NK-92 (cell line): Measurements from ENCODE around the gene SMCO1.
"Not testable (repeated sequence)": the region's sequence is repeated elsewhere in the genome, so short reads cannot be mapped to it uniquely, and the experiment has no call there.

Source experiments
- DNase-seq: peaks from one replicate; lab custom pipeline; 2025; ENCODE audit not compliant: unreplicated experiment; lab: John Stamatoyannopoulos, UW

The SMCO1 gene

DNA sequence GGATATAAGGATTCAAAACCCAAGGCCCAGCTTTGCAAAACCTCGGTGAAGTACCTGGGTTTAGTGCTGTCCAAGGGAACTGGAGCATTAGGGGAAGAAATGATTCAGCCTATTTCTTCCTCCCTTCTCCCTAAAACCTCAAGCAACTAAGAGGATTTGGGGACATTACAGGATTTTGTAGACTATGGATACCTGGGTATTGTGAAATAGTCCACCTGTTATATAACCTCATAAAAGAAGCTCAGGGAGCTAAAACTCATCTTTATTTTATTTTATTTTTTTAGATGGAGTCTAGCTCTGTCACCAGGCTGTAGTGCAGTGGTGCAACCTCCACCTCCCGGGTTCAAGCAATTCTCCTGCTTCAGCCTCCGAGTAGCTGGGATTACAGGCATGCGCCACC lies 8.7 kb upstream of the SMCO1 start:
- no peak for DNase-seq

DNA sequence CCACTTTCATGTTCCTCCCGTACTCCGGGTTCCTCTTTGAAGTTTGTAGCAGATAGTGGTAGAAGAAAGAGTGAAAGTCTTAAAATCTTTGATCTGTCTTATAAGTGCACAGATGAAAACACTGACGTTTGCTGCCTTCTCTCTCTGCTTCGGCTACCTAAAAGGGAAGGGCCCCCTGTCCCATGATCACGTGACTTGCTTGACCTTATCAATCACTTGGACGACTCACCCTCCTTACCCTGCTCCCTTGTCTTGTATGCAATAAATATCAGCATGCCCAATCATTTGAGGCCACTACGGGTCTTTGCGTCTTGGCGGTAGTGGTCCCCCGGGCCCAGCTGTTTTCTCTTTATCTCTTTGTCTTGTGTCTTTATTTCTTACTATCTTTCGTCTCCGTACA lies 6.1 kb upstream of the SMCO1 start:
- DNase-seq = not testable (repeated sequence)

DNA sequence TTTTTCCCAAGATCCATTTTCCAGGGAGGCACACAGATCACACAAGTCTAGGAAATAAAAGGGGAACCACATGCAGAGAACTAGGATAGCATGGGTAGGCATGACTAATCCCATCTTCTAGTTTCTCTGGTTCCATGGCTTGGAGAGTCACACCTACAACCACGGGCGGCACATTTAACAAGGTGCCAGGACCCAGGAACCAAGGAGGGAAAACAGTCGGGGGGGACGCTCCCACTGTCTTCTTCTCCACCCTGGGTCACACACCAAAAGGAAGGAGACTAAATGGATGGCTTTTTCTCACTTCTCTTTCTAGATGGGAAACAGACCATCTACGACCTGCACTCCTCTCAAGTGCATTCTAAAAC lies 4.6 kb upstream of the SMCO1 start:
- DNase-seq = no peak

DNA sequence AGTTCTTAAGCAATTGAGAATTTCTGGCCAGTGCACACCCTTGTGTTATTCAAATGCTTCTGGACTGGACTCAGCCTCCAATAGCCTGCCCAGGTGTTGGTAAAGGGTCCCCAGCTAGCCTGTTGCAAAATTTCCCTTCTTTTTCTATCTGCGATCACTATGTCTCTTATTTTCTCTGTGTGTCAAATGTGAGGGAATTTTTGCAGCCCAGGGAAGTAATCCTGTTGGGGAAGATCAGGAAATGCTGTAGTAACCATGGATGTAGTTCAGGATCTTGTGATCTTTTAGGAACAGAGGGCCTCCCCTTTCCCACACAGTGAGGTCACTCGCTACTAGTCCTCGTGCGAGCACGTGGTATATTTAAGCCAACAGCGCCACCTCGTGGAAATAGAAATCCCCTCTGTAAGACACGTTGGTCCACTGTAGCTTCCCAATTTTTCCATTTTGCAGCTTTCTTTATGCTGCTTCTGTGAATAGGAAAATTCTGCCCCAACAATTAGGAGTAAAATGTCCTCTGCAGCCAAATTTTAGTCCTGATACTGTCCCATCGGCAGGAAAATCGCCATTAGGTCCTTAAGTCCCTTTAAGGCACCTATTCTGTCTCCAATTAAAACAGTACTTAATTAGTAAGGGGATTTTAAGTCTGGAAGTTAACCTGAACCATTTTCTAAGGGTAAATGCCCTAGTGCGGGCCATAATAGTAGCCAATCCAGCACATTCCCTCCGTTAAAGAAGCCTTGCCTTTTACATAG lies 4.0 kb upstream of the SMCO1 start:
- peak; percentile 38 for DNase-seq

DNA sequence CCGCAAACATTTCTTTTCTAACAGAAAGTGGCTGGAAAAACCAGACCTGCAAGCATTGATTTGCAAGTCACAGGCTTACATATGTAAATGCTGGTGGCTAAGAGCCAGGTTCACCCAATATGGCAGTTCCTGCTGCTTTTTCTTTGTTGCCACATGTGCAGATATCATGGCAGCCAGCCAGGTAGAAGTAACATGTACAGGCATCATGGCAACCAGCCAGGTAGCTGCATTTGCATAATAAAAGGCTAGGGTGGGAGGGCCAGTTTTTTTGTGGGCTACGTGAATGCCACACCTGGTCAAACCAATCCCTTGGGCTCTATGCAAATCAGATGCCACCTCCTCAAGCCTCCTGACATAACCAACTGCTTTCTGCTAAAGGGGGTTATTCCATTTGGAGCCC lies 2.8 kb upstream of the SMCO1 start:
- no peak for DNase-seq

DNA sequence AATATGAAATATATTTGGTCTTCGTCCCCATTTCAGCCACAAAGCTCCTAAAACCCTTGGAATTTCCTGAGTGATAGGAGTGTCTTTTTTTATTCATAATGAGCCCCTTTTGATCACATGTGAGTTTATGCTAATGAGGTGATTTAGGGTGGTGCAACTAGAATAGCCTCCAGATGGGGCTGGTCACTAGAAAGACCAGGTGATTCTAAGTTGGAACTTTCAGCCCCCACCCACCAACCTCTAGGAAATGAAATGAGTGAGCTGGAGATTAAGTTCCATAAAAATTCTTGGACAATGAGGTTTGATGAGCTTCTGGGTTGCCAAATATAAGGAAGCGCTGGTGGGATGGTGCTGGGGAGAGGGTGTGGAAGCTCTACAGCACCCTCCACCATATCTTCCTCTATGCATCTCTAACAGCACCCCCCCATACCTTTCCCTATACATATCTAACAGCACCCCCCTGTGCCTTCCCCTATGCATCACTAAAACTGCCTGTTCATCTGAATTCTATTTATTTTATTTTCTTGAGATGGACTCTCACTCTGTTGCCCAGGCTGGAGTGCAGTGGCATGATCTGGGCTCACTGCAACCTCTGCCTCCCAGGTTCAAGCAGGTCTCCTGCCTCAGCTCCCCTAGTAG lies 2.1 kb upstream of the SMCO1 start:
- no peak for DNase-seq

DNA sequence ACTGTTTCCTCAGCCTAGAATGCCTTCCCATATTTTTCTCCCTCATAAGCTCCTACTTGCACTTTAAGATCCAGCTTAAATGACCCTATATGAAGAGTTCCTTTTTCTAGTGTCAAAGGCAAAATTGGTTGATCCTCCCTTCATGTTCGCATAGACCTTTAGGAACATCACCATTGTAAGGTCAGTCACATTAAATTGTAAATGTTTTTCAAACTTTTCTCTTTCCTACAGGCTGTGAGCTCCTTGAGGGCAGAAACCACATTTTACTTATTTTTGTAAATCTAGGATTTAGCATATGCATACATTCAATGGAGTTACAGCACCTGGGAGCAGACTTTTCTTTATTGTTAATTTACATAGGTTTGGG lies 813 bp downstream of the SMCO1 start:
- DNase-seq = no peak

DNA sequence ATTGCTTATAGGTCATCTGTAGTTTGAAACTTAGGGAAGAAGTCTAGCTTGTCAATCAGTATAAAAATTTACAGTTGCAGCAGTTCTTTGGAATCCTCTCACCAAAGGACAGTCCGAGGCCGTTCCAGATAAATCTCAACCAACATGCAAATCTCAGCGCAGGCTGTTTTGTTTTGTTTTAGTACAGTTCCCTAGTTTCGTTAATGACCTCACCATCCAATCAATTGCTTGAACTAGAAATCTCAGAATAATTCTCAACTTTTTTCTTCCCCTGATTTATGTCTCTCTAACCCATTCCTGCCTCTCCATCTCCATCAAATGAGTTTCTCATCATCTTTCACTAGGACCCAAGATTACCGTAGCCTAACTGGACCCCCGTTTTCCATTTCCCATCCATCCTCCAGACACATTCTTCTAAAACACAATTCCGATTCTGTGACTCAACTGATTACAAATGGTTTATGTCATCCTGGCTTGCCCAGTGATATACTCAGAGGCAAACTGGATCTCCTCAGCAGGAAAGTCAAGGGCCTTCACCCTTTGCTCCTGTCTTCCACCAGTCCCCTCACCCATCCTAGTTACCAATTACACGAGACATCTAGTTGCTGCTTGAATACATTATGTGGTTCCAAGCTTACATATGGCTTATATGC lies 1.3 kb downstream of the SMCO1 start:
- DNase-seq = no peak

DNA sequence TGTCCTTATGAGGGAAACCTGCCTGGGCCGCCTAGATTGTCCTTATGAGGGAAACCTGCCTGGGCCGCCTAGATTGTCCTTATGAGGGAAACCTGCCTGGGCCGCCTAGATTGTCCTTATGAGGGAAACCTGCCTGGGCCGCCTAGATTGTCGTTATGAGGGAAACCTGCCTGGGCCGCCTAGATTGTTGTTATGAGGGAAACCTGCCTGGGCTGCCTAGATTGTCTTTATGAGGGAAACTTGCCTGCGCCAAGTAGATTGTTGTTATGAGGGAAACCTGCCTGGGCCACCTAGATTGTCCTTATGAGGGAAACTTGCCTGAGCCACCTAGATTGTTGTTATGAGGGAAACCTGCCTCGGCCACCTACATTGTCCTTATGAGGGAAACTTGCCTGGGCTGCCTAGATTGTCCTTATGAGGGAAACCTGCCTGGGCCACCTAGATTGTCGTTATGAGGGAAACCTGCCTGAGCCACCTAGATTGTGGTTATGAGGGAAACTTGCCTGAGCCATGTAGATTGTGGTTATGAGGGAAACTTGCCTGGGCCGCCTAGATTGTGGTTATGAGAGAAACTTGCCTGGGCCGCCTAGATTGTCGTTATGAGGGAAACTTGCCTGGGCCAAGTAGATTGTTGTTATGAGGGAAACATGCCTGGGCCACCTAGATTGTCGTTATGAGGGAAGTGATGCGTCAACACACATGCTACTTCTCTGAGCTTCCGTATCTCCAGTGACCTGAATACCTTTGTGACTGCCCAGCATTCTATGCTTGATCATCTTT lies 3.3 kb downstream of the SMCO1 start:
- not testable (repeated sequence) for DNase-seq

DNA sequence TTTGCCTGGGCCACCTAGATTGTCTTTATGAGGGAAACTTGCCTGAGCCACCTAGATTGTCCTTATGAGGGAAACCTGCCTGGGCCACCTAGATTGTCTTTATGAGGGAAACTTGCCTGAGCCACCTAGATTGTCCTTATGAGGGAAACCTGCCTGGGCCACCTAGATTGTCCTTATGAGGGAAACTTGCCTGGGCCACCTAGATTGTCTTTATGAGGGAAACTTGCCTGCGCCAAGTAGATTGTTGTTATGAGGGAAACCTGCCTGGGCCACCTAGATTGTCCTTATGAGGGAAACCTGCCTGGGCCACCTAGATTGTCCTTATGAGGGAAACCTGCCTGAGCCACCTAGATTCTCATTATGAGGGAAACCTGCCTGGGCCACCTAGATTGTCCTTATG lies 4.0 kb downstream of the SMCO1 start:
- not testable (repeated sequence) for DNase-seq

DNA sequence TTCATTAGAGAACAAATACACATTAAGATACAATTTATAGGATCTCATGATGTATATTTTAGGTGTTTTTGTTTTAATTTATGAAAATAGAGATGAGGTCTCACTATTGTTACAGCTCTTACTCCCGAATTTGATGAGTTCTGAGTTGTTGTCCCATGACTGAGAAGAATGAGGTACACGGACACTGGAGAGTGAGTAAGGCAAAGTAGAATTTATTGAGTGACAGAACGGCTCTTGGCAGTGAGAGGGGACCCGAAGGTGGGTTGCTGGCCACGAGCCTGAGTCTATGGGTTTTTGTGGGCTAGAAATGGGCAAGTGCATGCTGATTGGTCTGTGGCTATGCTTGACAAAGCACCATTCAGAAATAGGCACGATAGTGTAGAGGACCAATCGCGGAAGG lies 8.5 kb downstream of the SMCO1 start:
- DNase-seq = no peak

DNA sequence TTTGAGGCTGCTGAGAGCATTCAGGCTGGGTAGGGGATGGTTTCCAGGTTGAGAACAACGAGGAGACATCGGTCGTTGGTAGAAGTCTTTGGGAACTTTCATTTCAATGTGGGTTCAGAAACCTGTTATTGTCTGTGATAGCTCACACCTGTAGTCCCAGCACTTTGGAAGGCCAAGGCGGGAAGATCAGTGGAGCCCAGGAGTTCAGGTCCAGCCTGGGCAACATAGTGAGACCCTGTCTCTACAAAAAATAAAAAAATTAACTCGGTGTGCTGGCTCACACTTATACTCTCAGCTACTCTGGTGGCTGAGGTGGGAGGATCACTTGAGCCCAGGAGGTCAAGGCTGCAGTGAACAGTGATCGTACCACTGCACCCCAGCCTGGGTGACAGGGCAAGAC lies 10.6 kb downstream of the SMCO1 start:
- DNase-seq = no peak

DNA sequence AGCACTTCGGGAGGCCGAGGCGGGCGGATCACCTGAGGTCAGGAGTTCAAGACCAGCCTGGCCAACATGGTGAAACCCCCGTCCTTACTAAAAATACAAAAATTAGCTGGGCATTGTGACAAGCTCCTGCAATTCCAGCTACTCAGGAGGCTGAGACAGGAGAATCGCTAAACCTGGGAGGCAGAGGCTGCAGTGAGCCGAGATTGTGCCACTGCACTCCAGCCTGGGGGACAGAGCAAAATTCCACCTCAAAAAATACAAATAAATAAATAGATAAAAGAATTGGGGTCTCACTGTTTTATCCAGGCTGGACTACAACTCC lies 11.1 kb downstream of the SMCO1 start:
- DNase-seq = not testable (repeated sequence)

DNA sequence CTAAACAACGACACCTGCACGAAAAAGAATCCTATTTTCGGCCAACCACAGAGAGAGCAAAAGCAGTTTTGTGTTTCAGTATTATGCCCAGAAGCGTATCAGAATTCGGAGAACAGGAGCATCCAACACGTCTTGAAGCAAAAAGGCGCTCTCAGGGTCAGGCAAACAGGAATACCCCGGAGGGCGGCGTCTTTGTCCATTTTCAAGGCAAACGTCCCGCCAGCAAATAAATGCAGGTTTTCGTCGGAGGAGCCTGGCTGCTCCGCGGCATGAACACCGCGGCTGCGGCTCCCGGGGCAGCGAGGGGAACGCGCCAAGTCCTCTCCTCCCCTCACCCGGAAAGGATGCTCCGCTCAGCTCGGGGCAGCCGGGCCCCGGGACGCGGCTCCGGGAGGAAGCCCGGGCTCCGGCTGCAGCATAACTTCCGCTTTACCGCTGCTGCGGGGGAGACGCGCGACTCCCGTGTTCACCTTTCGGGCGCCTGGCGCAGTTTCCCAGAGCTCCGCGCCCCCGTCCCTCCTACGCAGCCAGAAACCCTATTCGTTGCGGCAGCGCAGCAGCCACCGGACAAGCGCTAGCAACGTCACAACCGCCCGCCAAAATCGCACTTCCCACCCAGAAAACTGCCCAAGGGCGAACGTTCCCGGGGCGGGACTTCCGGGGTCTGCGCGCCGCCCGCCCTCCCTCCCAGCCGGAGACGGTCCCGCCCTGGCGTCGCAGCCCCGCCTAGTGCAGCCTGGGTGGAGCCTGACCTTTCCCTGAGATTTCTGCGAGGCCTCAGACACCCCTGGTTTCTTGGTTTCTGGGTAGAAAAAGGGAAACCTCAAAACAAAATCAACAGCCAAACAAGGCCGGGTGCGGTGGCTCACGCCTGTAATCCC lies 11.7 kb downstream of the SMCO1 start, which contains the start of gene RNF168:
RNF168 (minus strand) TSS at position 573 of the 881 bp plus-strand sequence. CDS start 595 bp downstream, outside the sequence.
- DNase-seq = peak; percentile 54

DNA sequence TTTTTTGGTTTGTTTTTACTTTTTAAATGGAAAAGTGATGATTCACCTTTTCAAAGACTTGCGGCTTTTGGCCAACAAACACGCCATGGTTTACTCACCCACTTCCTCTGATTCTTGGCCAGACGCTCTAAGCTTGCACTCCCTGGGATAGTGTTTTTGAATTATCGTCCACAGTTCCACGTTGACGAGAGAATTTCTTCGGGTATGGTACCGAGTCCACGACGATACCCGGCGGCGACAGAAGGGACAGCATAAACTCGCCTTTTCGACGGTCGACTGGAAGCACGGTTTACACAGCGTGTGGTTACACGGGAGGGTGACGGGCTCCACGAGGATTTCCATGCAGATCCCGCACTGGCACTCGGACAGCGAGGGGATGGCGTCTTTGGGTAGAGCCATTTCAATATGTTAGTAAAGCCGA lies 12.4 kb downstream of the SMCO1 start:
- DNase-seq = no peak

DNA sequence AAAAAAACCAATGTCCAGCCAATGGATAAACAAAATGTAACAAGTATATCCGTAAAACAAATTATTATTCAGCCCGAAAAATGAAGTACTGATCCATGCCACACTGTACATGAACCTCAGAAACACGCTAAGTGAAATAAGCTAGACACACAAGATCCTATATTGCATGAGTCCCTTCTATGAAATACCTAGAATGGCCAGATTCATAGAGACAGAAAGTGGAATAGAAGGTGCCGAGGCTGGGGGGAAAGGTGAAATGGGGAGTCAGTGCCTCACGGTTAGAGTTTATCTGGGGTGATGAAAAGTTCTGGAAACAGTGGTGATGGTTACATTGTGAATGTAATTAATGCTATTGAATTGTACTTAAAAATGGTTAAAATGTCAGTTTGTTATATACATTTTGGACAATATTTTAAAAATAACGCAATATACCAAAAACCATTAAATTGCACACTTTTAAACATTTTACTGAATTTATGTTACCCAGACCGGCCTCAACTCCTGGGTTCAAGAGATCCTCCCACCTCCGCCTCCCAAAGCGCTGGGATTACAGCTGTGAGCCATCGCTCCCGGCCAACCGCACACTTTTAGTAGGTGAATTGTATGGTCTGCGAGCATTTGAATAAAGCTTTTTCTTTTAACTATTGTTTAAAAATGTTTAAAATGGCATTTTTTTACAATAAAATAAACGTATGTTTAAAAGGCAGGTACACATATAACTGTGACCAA lies 13.7 kb downstream of the SMCO1 start:
- DNase-seq = no peak

DNA sequence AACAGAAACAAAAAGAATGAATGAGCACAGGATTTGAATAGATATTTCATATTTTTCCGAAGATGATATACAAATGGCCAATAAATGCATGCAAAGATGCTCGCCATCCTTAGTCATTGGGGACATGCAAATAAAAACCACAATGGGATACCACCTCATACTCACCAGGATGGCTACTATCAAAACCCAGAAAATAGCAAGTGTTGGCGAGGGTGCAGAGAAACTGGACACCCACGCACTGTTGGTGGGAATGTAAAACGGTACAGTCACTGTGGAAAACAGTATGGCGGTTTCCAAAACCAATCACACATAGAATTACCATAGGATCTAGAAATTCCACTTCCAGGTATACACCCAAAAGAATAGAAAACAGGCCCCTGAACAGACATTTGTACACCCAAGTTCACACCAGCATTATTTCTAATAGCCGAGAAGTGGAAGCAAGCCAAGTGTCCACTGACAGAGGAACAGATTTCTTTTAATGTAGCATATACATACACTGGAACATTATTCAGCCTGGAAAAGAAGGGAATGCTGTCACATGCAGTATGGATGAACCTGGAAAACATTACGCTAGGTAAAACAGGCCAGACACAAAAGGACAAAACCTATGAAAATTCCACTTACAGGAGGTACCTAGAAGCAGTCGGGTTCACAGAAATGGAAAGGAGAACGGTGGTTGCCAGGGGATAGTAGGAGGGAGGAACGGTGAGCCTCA lies 15.2 kb downstream of the SMCO1 start:
- DNase-seq = no peak

DNA sequence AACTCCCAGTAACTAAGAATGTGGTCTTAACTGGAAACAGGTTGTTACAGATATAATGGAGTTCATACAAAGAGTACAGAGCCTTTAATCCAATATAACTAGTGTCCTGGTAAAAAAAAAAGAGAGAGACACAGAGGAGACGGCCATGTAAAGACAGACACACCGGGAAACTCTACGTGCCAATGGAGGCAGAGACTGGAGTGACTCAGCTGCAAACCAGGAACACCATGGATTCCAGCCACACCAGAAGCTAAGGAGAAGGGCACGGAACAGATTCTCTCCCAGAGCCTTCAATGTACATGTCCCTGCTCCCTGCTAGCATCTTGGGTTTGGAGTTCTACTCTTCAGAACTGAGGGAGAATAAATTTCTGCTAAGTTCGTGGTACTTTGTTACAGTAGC lies 16.1 kb downstream of the SMCO1 start:
- no peak for DNase-seq

DNA sequence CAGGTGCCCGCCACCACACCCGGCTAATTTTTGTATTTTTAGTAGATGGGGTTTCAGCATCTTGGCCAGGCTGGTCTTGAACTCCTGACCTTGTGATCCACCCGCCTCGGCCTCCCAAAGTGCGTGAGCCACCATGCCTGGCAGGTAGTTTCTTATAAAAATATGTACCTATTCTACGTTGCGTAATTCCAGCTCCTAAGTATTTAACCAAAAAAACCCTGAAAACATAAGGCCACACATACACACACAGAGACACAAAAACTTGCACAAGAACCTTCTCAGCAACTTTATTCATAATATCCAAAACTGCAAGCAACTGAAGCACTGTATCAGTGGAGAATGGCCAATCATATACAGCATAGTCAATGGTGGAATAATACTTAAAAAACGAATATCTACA lies 16.8 kb downstream of the SMCO1 start:
- DNase-seq = no peak
